ENCODE data around the gene ZFP69.

DNA sequence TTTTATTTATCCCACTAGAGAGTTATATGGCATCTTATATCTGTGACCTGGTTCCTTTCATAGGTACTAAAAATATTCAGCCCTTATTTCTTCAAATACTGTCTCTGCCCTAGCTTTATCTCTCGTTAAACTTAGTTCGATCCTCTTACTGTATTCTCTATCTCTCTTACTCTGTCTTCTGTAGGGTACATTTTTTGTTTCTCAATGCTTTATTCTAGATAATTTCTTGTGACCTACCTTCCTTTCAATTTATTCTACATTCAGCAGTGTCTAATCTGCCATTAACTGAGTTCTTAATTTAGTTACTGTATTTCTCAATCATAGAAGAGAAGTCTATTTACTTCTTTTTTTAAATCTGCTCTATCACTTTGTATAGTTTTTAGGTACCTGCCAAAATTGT is 1.8 kb upstream of the ZFP69 start:
- TF ChIP-seq, protein P1, sequence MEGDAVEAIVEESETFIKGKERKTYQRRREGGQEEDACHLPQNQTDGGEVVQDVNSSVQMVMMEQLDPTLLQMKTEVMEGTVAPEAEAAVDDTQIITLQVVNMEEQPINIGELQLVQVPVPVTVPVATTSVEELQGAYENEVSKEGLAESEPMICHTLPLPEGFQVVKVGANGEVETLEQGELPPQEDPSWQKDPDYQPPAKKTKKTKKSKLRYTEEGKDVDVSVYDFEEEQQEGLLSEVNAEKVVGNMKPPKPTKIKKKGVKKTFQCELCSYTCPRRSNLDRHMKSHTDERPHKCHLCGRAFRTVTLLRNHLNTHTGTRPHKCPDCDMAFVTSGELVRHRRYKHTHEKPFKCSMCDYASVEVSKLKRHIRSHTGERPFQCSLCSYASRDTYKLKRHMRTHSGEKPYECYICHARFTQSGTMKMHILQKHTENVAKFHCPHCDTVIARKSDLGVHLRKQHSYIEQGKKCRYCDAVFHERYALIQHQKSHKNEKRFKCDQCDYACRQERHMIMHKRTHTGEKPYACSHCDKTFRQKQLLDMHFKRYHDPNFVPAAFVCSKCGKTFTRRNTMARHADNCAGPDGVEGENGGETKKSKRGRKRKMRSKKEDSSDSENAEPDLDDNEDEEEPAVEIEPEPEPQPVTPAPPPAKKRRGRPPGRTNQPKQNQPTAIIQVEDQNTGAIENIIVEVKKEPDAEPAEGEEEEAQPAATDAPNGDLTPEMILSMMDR (IDR thresholded peaks at IDR 0.05; ENCODE audit: extremely low read depth in 1 of 2, insufficient read depth in 1 of 2, low read depth in 1 of 2, low read length in 2 of 2), result no peak
- TF ChIP-seq EZH2 (IDR thresholded peaks at IDR 0.05; ENCODE audit: borderline replicate concordance, low read depth, low read length, severe bottlenecking) (no peak), POLR2AphosphoS5 (IDR thresholded peaks at IDR 0.05; ENCODE audit: insufficient read depth, low read depth, low read length) (no peak), GATA2 (IDR thresholded peaks at IDR 0.05; ENCODE audit: insufficient read depth, insufficient read length, low read depth, low read length) (no peak)
